Ascending aorta (tissue), 2 donors: ENCODE measurements around the gene PPM1J. TPM values are rescaled to one million over a fixed set of nuclear protein-coding genes. Genes with fewer than 3 reads are reported as not detected.

ENCODE experiments used
- DNase-seq, 2 donors: peaks; one replicate each; pipeline ENCODE4 v3.0.0-alpha.2; 2019; ENCODE audit warnings: low spot score in 2 of 2
- H3K27ac ChIP-seq, 2 donors: fragments of 200-600 bp; sonication (generic); one replicate each; pipeline ENCODE4 v1.5.1; 2016 to 2017; ENCODE audit warnings: mild to moderate bottlenecking in 1 of 2
- H3K27me3 ChIP-seq: fragments of 200-600 bp; sonication (generic); one replicate; pipeline ENCODE4 v1.5.1; 2017
- H3K36me3 ChIP-seq, 2 donors: fragments of 200-600 bp; sonication (generic); one replicate each; pipeline ENCODE4 v1.5.1; 2016
- H3K4me1 ChIP-seq, 2 donors: fragments of 200-600 bp; sonication (generic); one replicate each; pipeline ENCODE4 v1.5.1; 2016 to 2017; ENCODE audit warnings: mild to moderate bottlenecking in 1 of 2
- H3K4me3 ChIP-seq, 2 donors: fragments of 200-600 bp; sonication (generic); one replicate each; pipeline ENCODE4 v1.5.1; 2016 to 2017; ENCODE audit warnings: mild to moderate bottlenecking in 1 of 2
- H3K9me3 ChIP-seq, 2 donors: fragments of 200-600 bp; sonication (generic); one replicate each; pipeline ENCODE4 v1.5.1; 2016
- intact Hi-C: fragments of 100-400 bp; cut with DNase I; formaldehyde crosslinking; loops from one replicate; pipeline ENCODE4 v1.15.1; 2023
- total RNA-seq: library from RNA; depleted of rRNA; stranded (reverse); fragments of >200 nt; gene quantifications from one replicate; pipeline ENCODE4 v1.1.0, GENCODE V29; 2016
- TF ChIP-seq, protein P1 (sequence below), 3 experiments: fragments of 200-600 bp in 2 of 3; fragments of 450-650 bp in 1 of 3; sonication (generic) in 2 of 3; IDR thresholded peaks; one replicate each; pipeline ENCODE4 v1.5.1; 2016 to 2019; ENCODE audit warnings: antibody characterized with exemption in 3 of 3, mild to moderate bottlenecking in 1 of 3, moderate library complexity in 1 of 3

The PPM1J gene
- total RNA-seq, 1 donor from 2014 or later = 10.0 TPM

DNA sequence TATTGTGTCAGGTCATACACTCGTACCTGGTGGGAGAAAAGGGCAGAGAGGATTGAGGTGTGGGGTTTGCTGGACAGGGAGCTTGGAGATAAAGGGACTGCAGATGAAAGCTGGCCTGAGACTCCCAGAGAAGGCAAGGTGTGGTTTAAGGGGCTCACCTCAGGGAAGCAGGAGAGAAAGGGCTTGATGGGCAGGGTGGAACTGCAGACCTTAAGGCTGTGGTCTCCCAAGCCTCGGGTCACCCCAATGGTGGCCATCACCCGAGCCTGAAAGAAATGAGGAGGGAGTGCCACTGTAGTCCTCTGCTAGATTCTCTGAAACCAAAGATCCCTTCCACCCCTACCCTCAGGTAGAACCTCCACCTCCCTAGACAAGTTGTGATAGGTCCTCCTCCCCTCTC lies 4.5 kb downstream of the PPM1J start:
- Histone ChIP-seq H3K27me3 (no peaks in the 10 kb centered on the region), H3K36me3 (no peaks in the 10 kb centered on the region), H3K27ac (no peak overlapping the region), H3K9me3 (no peaks in the 10 kb centered on the region), H3K4me3 (no peak overlapping the region), H3K4me1 (peaks cover 6 to 10% of the 10 kb centered on the region in 2 donors)
- no peak for DNase-seq
- intact Hi-C loops = no loop called here
- TF ChIP-seq, protein P1, sequence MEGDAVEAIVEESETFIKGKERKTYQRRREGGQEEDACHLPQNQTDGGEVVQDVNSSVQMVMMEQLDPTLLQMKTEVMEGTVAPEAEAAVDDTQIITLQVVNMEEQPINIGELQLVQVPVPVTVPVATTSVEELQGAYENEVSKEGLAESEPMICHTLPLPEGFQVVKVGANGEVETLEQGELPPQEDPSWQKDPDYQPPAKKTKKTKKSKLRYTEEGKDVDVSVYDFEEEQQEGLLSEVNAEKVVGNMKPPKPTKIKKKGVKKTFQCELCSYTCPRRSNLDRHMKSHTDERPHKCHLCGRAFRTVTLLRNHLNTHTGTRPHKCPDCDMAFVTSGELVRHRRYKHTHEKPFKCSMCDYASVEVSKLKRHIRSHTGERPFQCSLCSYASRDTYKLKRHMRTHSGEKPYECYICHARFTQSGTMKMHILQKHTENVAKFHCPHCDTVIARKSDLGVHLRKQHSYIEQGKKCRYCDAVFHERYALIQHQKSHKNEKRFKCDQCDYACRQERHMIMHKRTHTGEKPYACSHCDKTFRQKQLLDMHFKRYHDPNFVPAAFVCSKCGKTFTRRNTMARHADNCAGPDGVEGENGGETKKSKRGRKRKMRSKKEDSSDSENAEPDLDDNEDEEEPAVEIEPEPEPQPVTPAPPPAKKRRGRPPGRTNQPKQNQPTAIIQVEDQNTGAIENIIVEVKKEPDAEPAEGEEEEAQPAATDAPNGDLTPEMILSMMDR (IDR thresholded peaks at IDR 0.05) = no peak

DNA sequence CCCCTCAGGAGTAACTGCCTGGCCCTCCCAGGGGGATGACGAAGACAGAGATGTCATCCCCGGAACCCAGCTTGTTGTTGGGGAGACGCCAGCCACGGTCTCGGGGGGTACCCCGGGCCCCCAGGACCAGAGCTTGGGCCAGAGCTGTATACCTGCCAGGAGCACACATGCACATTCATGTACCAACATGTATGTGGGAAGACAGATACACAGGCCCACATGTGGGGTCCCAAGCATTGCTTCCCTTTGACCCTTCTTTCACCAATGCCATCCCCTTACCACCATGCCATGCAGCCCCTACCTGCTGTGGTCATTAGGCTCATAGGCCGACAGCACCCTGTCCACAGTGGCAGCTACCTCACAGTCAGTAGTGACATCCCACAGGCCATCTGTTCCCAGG lies 5.0 kb downstream of the PPM1J start:
- intact Hi-C loops = no loop called here

DNA sequence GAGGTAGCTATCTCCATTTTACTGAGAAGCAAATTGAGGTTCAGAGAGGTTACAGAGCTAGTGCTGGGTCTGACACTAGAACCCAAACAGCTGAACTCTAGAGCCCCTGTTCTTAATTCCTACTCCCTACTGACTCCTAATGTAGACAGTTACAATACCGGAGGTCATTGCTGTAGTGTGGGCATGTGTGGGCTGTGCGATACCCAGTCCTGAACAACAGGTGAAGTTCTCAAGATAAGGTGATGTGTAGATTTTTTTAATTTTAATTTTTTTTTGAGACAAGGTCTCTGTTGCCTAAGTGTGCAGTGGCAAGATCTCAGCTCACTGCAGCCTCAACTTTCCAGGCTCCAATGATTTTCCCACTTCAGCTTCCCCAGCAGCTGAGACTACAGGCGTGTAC lies 6.6 kb downstream of the PPM1J start:
- intact Hi-C loops = loop anchor here (5.0 to 10.0 kb wide), 4 partner anchors 206 to 974 kb away; partner anchors contain the start of gene INKA2
- Histone ChIP-seq H3K27me3 (no peaks in the 10 kb centered on the region), H3K9me3 (no peaks in the 10 kb centered on the region), H3K4me1 (peaks cover 10 to 11% of the 10 kb centered on the region in 2 donors), H3K4me3 (no peak overlapping the region), H3K27ac (peak overlapping the region; percentile 99), H3K36me3 (peaks cover 2 to 5% of the 10 kb centered on the region in 2 donors)
- DNase-seq = no peak
- TF ChIP-seq, protein P1 (IDR thresholded peaks at IDR 0.05) = no peak

More for the DNA sequence above, 5.0 kb downstream of the PPM1J start:
- Histone ChIP-seq H3K9me3 (no peaks in the 10 kb centered on the region), H3K4me3 (no peak overlapping the region), H3K27ac (no peak overlapping the region), H3K27me3 (no peaks in the 10 kb centered on the region), H3K4me1 (peaks cover 8 to 10% of the 10 kb centered on the region in 2 donors), H3K36me3 (no peaks in the 10 kb centered on the region)
- no peak for DNase-seq
- TF ChIP-seq, protein P1 (IDR thresholded peaks at IDR 0.05) = no peak

DNA sequence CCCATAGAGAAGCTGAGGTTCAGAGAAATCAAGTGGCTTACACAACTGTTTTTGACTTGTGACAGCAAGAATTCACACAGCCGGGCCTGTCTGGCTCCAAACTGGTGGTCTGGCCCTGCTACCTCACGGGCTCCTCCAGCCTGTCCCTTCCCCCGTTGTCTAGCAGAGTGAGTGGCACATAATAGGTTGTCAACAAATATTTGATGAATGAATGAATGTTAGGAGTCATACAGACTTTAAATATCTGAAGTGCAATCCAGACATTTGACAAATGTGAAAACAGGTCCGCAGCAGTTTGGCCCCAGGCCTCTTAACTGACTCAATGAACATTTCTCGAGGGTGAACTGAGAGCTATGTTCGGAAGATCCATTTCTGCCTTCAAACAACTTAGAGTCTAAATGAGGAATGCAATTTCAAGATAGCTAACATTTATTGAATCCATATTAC lies 7.1 kb downstream of the PPM1J start:
- H3K36me3 ChIP-seq = peaks cover 6 to 10% of the 10 kb centered on the region in 2 donors
- intact Hi-C loops = loop anchor here (5.0 to 10.0 kb wide), 4 partner anchors 206 to 973 kb away; partner anchors contain the start of gene INKA2
- no peak for DNase-seq
- no peaks in the 10 kb centered on the region for H3K9me3 ChIP-seq
- H3K27me3 ChIP-seq = no peaks in the 10 kb centered on the region
- peak overlapping the region; percentile 93 to 99 for H3K4me3 ChIP-seq
- TF ChIP-seq, protein P1 (IDR thresholded peaks at IDR 0.05) = no peak
- H3K4me1 ChIP-seq = peaks cover 10% of the 10 kb centered on the region in 2 donors
- H3K27ac ChIP-seq = peak overlapping the region; percentile 99

DNA sequence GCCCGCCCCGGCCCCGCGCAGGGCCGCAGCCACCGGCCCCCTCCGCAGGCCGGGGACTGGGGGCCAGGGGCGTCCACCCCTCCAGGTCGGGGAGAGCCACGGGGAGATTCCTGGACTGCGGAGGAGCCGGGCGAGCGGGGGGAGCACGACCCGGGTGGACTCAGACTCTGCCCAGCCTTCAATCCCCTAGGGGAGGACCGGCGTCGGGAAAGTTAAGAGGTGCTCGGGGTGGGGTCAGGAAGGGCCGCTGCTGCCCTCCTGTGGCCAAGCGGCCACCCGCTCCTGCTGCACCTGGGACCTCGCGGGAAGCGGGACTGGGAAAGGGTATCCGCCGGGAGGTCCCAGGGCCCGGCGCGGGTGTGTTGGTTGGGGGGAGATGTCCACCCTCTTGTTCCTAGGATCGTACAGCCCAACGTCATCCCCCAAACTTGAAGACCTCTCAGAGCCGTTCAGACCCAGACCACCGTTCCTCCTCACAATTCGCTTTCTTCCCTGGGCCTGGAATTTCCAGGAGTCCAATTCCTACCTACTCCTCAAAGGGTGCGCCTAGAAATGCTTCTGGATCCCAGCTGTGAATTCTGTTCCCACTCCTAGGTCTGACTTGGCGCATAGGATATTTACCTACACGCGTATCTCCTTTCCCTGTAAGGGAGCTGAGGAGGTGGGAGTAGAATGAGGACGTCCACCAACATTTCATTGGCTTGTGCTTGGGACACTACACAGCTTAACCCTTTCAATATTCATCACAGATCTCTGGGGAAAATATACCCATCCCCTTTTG lies 7.7 kb downstream of the PPM1J start:
- H3K4me3 ChIP-seq = peak overlapping the region; percentile 93 to 99
- H3K9me3 ChIP-seq = no peaks in the 10 kb centered on the region
- intact Hi-C loops = loop anchor here (1.0 to 10.0 kb wide), 7 partner anchors 33 to 973 kb away; partner anchors contain the start of genes CAPZA1, INKA2, MOV10 and ST7L
- no peaks in the 10 kb centered on the region for H3K27me3 ChIP-seq
- DNase-seq = peak; percentile 62 to 94
- peak overlapping the region; percentile 99 for H3K27ac ChIP-seq
- peaks cover 10 to 12% of the 10 kb centered on the region in 2 donors for H3K4me1 ChIP-seq
- TF ChIP-seq, protein P1 (IDR thresholded peaks at IDR 0.05) = peak; percentile 90 to 93 (median 92)
- peaks cover 12 to 16% of the 10 kb centered on the region in 2 donors for H3K36me3 ChIP-seq
